Measurements from ENCODE around the gene STK24.
A peak's percentile ranks its signal among the peaks of the same experiment; 100 is the strongest.

STK24 gene

GRCh38 chr13:98505217-98505616 is 71.7 kb downstream of the STK24 start:
- H3K4me3 ChIP-seq (ENCODE audit: low read depth, low read length), result no peak overlapping the region
- no peak for TF ChIP-seq CTCF (IDR thresholded peaks at IDR 0.05; ENCODE audit: low read depth, low read length, missing control alignments)

GRCh38 chr13:98504371-98504963 is 72.4 kb downstream of the STK24 start:
- H3K4me3 ChIP-seq (ENCODE audit: low read depth, low read length), result no peak overlapping the region
- no peak for DNase-seq (ENCODE audit: low read depth)
- TF ChIP-seq CTCF (IDR thresholded peaks at IDR 0.05; ENCODE audit: low read depth, low read length, missing control alignments), result no peak

More at GRCh38 chr13:98505217-98505616, 71.7 kb downstream of the STK24 start:
- no peak for DNase-seq (ENCODE audit: low read depth)

- H3K4me3 ChIP-seq (ENCODE audit: low read depth, low read length), result no peak overlapping the region
- no peak for TF ChIP-seq CTCF (IDR thresholded peaks at IDR 0.05; ENCODE audit: low read depth, low read length, missing control alignments)
- no peak for DNase-seq (ENCODE audit: low read depth)
Measured at GRCh38 chr13:98504029-98504351, 72.9 kb downstream of the STK24 start.

GRCh38 chr13:98503175-98504028 is 73.5 kb downstream of the STK24 start:
- DNase-seq (ENCODE audit: low read depth), result no peak
- no peak for TF ChIP-seq CTCF (IDR thresholded peaks at IDR 0.05; ENCODE audit: low read depth, low read length, missing control alignments)
- no peak overlapping the region for H3K4me3 ChIP-seq (ENCODE audit: low read depth, low read length)

- no peak for TF ChIP-seq CTCF (IDR thresholded peaks at IDR 0.05; ENCODE audit: low read depth, low read length, missing control alignments)
- no peak overlapping the region for H3K4me3 ChIP-seq (ENCODE audit: low read depth, low read length)
Measured at GRCh38 chr13:98500963-98501421, 75.9 kb downstream of the STK24 start.

GRCh38 chr13:98496966-98497365 is 79.9 kb downstream of the STK24 start:
- no peak overlapping the region for H3K4me3 ChIP-seq (ENCODE audit: low read depth, low read length)
- no peak for TF ChIP-seq CTCF (IDR thresholded peaks at IDR 0.05; ENCODE audit: low read depth, low read length, missing control alignments)
- DNase-seq (ENCODE audit: low read depth), result no peak

More at GRCh38 chr13:98500963-98501421, 75.9 kb downstream of the STK24 start:
- DNase-seq (ENCODE audit: low read depth), result peak; percentile 60
